ENCODE results near the gene CGREF1.
A peak's percentile ranks its signal among the peaks of the same experiment; 100 is the strongest.

Gene CGREF1

GRCh38 chr2:27074738-27075565 lies 44.0 kb downstream of the CGREF1 start:
- DNase-seq (ENCODE audit: low read depth in 2 of 2) = no peak

DNA sequence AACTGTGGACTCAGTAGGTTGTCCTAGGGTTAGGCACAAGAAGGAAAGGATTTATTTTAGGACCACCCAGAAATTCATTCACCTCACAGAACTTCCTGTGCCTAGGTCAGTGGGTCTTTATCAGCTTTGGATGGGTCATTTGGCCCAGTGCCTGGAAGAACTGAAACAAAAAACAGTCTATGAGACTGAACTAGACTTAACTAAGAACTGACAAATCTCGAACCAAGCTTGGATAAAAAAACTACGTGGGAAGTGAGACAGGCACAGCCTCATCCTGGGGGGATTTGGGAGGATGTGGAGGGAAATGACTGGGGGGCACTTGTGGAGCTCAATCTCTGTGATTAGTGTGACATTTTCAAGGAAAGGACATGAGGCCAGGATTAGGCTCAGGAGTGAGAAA lies 45.1 kb downstream of the CGREF1 start:
- DNase-seq (ENCODE audit: low read depth in 2 of 2) = no peak

- DNase-seq (ENCODE audit: low read depth in 2 of 2) = no peak
Observed at GRCh38 chr2:27072920-27073319, 46.0 kb downstream of the CGREF1 start.

GRCh38 chr2:27071990-27072830 lies 46.7 kb downstream of the CGREF1 start:
- peak in 1 of 2 donors; percentile 41 for DNase-seq (ENCODE audit: low read depth in 2 of 2)

DNA sequence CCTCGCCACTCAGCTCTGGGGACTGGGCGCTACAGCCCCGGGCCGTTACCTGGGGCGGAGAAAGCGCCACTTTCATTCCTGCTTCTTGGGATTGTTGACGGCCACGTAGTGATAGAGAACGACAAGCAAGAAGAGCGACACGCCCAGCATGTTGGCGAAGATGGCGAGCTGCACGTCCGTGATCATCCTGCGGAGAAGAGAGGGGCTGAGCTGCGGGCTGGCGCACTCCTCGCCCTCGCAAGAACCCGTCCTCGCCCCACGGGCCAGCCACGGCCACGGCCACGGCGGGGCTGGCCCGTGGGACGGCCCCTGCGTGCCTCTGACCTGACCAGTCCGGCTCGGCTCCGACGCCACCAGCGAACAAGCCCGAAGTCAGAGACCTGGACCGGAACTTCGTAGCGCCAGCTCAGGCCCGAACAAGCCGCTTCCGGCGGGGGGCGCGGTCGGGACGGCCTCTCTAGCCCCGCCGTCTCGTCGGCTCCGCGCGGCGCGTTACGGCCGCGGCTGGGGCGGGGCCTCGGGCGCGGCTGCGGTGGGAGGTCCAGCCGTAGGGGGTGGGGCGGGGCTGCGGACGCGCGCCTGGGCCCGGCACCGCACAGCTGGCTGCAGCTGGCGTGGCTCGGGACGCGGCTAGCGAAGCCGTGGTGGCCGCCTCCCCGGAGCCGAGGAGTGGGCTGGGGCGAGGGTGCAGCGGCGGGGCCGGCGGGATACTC lies 47.5 kb downstream of the CGREF1 start, which contains the start of gene OST4:
OST4 (minus strand) TSS at position 378 of the 713 bp plus-strand sequence.
- peak; percentile 77 to 90 for DNase-seq (ENCODE audit: low read depth in 2 of 2)

- DNase-seq (ENCODE audit: low read depth in 2 of 2) = no peak
Observed at GRCh38 chr2:27070653-27071276, 48.2 kb downstream of the CGREF1 start.

DNA sequence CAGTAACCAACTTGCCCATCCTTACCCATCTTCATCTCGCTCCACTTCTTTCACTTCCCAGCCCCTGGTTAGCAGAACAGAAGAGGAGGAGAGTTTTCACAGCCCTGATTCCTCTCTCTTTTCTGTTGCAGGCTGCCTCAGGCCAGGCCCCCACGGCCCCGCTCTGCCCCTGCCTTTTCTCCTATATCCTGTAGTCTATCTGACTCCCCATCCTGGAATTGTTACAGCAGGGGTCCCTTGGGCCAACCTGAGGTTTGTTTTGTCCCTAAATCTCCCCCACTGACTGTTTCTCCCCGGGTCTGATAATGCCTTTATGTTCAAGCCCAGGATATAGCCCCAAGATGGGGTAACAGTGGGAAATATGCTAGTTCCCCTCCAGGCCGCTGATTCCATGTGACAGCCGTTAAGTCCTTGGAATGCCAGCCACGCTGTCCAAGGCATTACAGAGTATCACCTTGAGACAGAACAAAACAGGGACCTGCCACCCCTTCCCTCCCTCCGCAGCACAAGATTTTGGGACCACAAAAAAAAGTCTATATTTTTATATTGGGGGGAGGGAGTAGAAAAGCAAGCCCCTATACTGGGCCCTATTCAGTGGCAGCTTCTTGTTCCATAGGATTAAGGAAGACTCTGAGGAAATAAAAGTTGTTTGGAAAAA lies 48.8 kb downstream of the CGREF1 start:
- DNase-seq (ENCODE audit: low read depth in 2 of 2) = no peak

DNA sequence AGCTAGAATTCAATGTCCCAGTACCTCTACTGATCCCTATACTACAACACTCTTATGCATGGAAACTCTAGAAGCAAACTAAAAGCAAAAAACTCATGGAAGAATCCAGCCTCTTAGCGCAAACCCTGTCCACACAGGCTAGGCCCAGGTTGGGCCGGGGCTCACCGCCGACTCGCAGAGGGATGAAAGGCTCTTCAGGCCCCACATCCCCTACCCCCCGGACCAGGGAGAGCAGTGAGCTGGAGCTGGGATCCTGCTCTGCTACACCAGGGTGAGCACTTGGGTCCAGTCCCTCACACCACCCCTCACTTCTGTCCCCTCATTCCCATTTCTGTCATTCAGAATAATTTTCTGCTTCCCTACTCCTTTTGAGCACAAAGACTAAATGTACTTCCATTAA lies 49.5 kb downstream of the CGREF1 start:
- DNase-seq (ENCODE audit: low read depth in 2 of 2) = no peak

GRCh38 chr2:27067385-27067784 lies 51.5 kb downstream of the CGREF1 start:
- no peak for DNase-seq (ENCODE audit: low read depth in 2 of 2)

GRCh38 chr2:27065128-27065527 lies 53.8 kb downstream of the CGREF1 start:
- DNase-seq (ENCODE audit: low read depth in 2 of 2) = no peak

GRCh38 chr2:27060323-27060722 lies 58.6 kb downstream of the CGREF1 start:
- DNase-seq (ENCODE audit: low read depth in 2 of 2) = no peak

GRCh38 chr2:27059141-27059820 lies 59.6 kb downstream of the CGREF1 start:
- no peak for DNase-seq (ENCODE audit: low read depth in 2 of 2)

- DNase-seq (ENCODE audit: low read depth in 2 of 2) = no peak
Observed at GRCh38 chr2:27058210-27058609, 60.7 kb downstream of the CGREF1 start.

GRCh38 chr2:27057184-27057583 lies 61.7 kb downstream of the CGREF1 start:
- DNase-seq (ENCODE audit: low read depth in 2 of 2) = no peak

DNA sequence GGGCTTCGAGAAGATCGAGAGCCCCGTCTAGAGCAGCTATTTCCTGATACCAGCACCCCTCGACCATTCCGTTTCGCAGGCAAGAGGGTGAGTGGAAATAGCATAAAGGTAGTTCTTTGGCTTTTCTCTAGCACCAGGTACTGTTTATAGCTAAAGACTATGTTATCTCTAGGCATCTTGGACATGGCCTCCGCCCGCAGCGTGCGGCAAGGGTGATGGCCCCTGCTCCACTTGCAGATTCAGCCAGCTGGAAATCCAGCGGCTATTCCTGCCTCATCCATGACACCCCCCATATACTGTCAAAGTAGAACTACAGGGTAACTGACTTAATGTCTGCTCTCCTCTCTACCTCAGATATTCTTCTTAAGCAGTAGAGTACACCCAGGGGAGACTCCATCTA lies 64.2 kb downstream of the CGREF1 start:
- DNase-seq (ENCODE audit: low read depth in 2 of 2) = no peak

GRCh38 chr2:27053776-27054175 lies 65.2 kb downstream of the CGREF1 start:
- DNase-seq (ENCODE audit: low read depth in 2 of 2) = no peak

DNA sequence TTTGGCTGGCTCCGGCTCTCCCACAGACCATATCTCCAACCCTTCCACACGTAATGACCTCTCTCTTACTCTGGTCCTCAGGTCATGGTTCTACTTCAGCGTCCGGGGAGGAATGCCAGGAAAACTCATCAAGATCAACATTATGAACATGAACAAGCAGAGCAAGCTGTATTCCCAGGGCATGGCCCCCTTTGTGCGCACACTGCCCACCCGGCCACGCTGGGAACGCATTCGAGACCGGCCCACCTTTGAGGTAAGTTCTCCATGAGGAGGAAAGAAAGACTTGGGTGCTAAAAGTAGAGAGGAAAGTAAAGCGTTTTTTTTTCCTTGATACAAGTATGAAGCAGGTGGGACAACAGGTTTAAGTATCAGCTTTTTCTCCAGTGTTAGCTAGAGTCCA lies 65.6 kb downstream of the CGREF1 start:
- DNase-seq (ENCODE audit: low read depth in 2 of 2) = no peak

- no peak for DNase-seq (ENCODE audit: low read depth in 2 of 2)
Observed at GRCh38 chr2:27051902-27052645, 66.9 kb downstream of the CGREF1 start.

DNA sequence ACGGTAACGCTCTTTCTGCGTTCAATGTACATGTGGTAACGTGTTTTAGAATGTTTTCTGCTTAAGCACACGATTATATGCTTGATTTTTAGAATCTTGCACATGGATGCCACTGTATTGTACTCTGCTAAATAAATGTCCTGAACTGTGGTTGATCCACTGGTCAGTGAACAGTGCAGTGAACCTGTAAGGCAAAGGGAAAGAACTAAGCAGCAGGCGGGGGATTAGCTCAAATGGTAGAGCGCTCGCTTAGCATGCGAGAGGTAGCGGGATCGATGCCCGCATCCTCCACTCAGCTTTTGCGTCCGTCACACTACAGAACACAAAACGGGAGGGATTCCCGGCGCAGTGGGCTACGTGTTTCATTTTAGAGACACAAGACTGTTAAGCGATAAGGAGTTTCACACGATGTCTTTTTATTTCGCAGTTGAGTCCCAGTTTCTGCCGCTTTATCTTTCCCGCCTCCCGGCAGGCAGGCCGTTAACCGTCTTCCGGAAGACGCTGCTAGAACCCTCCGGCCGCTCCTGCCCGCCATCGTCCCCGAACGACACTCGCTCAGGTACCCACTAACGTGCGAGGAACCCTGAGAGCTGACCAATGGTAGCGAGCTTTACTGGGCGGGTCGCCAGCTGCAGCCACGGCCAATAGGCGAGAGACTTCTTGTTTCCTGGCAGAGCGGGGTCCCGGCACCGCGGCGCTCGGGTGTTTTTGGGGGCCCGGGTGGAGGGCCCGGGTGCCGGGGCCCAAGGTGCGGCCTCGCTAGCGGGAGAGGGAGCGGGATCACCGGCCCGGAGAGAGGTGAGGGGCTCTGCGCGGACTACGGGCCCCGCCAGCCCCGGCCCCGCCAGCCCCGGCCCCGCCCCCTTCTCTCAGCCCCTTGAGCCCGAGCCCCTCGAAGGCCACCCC lies 67.7 kb downstream of the CGREF1 start, which contains the start of gene AGBL5:
AGBL5 (plus strand) TSS at position 673 of the 906 bp plus-strand sequence. CDS start 1,291 bp downstream, outside the sequence.
- DNase-seq (ENCODE audit: low read depth in 2 of 2) = peak; percentile 90 to 93
